Measurements from ENCODE around the gene VAPB.

The VAPB gene

GRCh38 chr20:58388882-58389323, at the start of gene VAPB:
TSS of gene VAPB (plus strand) at chr20:58389229. CDS start at chr20:58389460, 231 bp downstream.
- H3K9me3 Mint-ChIP-seq = no peaks in the 10 kb centered on the region
- peak within 1 kb of the TSS; percentile 94 for H3K27ac Mint-ChIP-seq (ENCODE audit: low read depth)
- DNase-seq (ENCODE audit: low spot score in 2 of 2) (peak; percentile 97), ATAC-seq (replicated peaks; ENCODE audit: extremely low read depth, poor library complexity, severe bottlenecking) (peak; percentile 98)
- peak within 1 kb of the TSS; percentile 86 for H3K4me3 Mint-ChIP-seq
- H3K36me3 Mint-ChIP-seq (ENCODE audit: insufficient read depth) = peaks cover 13% of the 10 kb centered on the region
- peaks cover 16% of the 10 kb centered on the region for H3K27me3 Mint-ChIP-seq
- H3K4me1 Mint-ChIP-seq = peaks cover 43% of the 10 kb centered on the region

GRCh38 chr20:58339741-58340140, 49.3 kb upstream of the VAPB start:
- peaks cover 24% of the 10 kb centered on the region for H3K36me3 Mint-ChIP-seq (ENCODE audit: insufficient read depth)
- H3K4me3 Mint-ChIP-seq = no peak overlapping the region
- no peaks in the 10 kb centered on the region for H3K27me3 Mint-ChIP-seq
- no peak for DNase-seq (ENCODE audit: low spot score in 2 of 2)
- no peak overlapping the region for H3K27ac Mint-ChIP-seq (ENCODE audit: low read depth)
- H3K9me3 Mint-ChIP-seq = peaks cover 9% of the 10 kb centered on the region
- ATAC-seq (replicated peaks; ENCODE audit: extremely low read depth, poor library complexity, severe bottlenecking) = no peak
- H3K4me1 Mint-ChIP-seq = peaks cover 44% of the 10 kb centered on the region

- Mint-ChIP-seq H3K36me3 (ENCODE audit: insufficient read depth) (peaks cover 28% of the 10 kb centered on the region), H3K4me1 (peaks cover 44% of the 10 kb centered on the region), H3K4me3 (no peak overlapping the region), H3K27me3 (no peaks in the 10 kb centered on the region), H3K9me3 (peaks cover 9% of the 10 kb centered on the region), H3K27ac (ENCODE audit: low read depth) (peak overlapping the region; percentile 90)
- DNase-seq (ENCODE audit: low spot score in 2 of 2) (no peak), ATAC-seq (replicated peaks; ENCODE audit: extremely low read depth, poor library complexity, severe bottlenecking) (no peak)
Observed at GRCh38 chr20:58340151-58340550, 48.9 kb upstream of the VAPB start.

DNA sequence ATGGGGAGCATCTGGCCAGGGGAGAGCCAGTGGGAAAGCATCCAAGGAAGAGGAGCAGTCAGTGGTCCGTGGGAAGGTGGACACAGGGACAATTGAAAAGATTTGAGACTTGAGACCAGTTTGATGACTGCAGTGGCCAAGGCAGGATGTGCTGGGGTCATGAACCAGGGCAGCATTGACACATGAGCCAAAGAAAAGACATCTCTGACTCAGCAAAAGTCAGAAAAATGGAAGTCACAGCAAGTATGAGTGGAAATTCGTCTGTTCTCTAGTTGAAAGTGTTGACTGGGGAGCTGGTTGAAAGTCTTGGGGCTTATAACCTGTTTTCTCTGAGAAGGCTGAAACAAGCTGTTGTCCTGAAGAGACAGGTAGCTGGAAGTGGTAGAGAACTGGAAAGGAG, 48.2 kb upstream of the VAPB start:
- peaks cover 45% of the 10 kb centered on the region for H3K4me1 Mint-ChIP-seq
- peak overlapping the region; percentile 6 for H3K4me3 Mint-ChIP-seq
- H3K36me3 Mint-ChIP-seq (ENCODE audit: insufficient read depth) = peaks cover 32% of the 10 kb centered on the region
- H3K27me3 Mint-ChIP-seq = no peaks in the 10 kb centered on the region
- DNase-seq (ENCODE audit: low spot score in 2 of 2) (no peak), ATAC-seq (replicated peaks; ENCODE audit: extremely low read depth, poor library complexity, severe bottlenecking) (no peak)
- H3K9me3 Mint-ChIP-seq = peaks cover 9% of the 10 kb centered on the region
- peak overlapping the region; percentile 90 for H3K27ac Mint-ChIP-seq (ENCODE audit: low read depth)

DNA sequence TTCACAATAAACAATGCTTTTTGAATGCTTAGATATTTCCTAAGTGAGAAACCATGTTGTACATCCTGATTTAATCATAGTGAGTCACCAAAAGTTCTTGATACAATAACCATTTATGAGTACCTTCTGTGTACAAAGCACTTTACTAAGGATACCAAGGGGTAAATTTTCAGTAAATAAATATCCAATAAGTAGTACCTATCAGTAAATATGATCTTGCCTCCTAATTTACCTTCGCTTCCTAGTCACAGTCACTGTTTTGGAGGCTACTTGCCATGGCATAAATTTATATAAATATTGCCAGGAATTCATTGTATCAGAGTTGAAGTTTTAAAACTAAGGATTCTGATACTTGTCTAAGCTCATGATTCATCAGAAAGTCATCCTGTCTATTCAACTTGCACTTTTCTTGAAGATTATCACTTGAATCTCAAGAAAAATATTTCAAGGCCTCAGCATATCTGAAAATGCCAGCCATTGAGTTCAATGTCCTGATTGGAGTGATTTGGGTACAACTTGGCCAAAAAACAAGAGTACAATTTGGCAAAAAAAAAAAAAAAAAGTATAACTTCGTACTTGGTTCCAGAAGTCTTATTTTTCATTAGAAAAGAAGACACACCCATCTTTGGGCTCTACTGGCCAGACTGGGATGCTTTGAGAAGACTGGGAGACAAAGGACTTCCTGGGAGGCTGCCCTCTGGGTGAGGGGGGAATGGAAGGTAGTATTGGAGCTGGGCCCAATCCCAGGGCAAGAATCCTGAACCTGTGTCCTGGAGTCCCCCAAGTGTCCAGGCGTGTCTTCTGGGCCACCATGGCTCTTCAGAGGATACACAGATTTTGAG, 46.7 kb upstream of the VAPB start:
- DNase-seq (ENCODE audit: low spot score in 2 of 2) (no peak), ATAC-seq (replicated peaks; ENCODE audit: extremely low read depth, poor library complexity, severe bottlenecking) (no peak)
- peak overlapping the region; percentile 73 for H3K27ac Mint-ChIP-seq (ENCODE audit: low read depth)
- peaks cover 36% of the 10 kb centered on the region for H3K36me3 Mint-ChIP-seq (ENCODE audit: insufficient read depth)
- peaks cover 9% of the 10 kb centered on the region for H3K9me3 Mint-ChIP-seq
- no peaks in the 10 kb centered on the region for H3K27me3 Mint-ChIP-seq
- peaks cover 47% of the 10 kb centered on the region for H3K4me1 Mint-ChIP-seq
- no peak overlapping the region for H3K4me3 Mint-ChIP-seq

DNA sequence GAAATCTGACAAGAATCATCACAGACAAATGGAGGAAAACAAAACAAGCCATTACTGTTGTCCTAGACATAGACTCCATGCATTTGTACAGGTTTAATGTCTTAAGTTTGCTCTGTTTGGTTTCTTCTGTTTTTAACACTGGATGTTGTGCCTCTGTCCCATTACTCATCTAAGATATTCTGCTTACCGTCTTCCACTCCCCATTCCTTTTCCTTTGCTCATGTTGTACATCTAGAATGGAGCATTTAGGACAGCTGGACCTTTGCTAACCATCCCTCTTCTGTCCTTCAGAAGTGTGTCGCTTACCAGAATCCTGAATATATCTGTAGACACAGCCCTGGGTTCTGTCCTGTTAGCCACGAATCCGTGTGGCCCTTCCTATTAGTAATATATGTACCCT, 44.3 kb upstream of the VAPB start:
- peaks cover 36% of the 10 kb centered on the region for H3K36me3 Mint-ChIP-seq (ENCODE audit: insufficient read depth)

GRCh38 chr20:58349570-58349969, 39.5 kb upstream of the VAPB start:
- DNase-seq (ENCODE audit: low spot score in 2 of 2) (no peak), ATAC-seq (replicated peaks; ENCODE audit: extremely low read depth, poor library complexity, severe bottlenecking) (no peak)
- Mint-ChIP-seq H3K27ac (ENCODE audit: low read depth) (no peak overlapping the region), H3K4me3 (no peak overlapping the region), H3K9me3 (no peaks in the 10 kb centered on the region), H3K4me1 (peaks cover 10% of the 10 kb centered on the region), H3K27me3 (no peaks in the 10 kb centered on the region), H3K36me3 (ENCODE audit: insufficient read depth) (peaks cover 34% of the 10 kb centered on the region)

More for the DNA sequence above, 44.3 kb upstream of the VAPB start:
- peaks cover 9% of the 10 kb centered on the region for H3K9me3 Mint-ChIP-seq
- DNase-seq (ENCODE audit: low spot score in 2 of 2) = no peak
- H3K4me1 Mint-ChIP-seq = peaks cover 29% of the 10 kb centered on the region
- no peak for ATAC-seq (replicated peaks; ENCODE audit: extremely low read depth, poor library complexity, severe bottlenecking)
- H3K27me3 Mint-ChIP-seq = no peaks in the 10 kb centered on the region
- no peak overlapping the region for H3K4me3 Mint-ChIP-seq
- H3K27ac Mint-ChIP-seq (ENCODE audit: low read depth) = no peak overlapping the region

DNA sequence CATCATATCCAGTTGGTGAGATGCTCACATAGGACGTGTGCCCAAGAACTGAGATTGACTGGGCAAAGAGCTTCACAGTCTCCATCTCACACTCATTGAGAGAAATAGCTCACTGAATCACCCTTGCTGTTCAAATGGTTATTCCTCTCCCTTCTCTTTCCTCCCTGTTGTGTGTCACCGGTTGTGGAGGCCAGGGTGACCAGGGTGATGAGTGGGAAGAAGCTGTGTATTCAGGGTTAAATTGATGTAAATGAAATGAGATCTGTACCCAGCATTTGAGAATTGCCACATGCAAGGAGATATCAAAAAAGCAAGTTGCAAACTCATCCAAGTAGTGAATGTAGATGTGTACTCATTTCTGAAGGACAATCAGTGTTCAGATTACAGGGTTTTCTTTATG, 36.6 kb upstream of the VAPB start:
- no peaks in the 10 kb centered on the region for H3K4me1 Mint-ChIP-seq
- H3K27ac Mint-ChIP-seq (ENCODE audit: low read depth) = no peak overlapping the region
- peaks cover 38% of the 10 kb centered on the region for H3K36me3 Mint-ChIP-seq (ENCODE audit: insufficient read depth)
- ATAC-seq (replicated peaks; ENCODE audit: extremely low read depth, poor library complexity, severe bottlenecking) = no peak
- no peak for DNase-seq (ENCODE audit: low spot score in 2 of 2)
- H3K9me3 Mint-ChIP-seq = no peaks in the 10 kb centered on the region
- H3K27me3 Mint-ChIP-seq = no peaks in the 10 kb centered on the region
- H3K4me3 Mint-ChIP-seq = no peak overlapping the region

GRCh38 chr20:58359441-58359840, 29.6 kb upstream of the VAPB start:
- Mint-ChIP-seq H3K4me1 (no peaks in the 10 kb centered on the region), H3K27me3 (no peaks in the 10 kb centered on the region), H3K27ac (ENCODE audit: low read depth) (no peak overlapping the region), H3K9me3 (no peaks in the 10 kb centered on the region), H3K36me3 (ENCODE audit: insufficient read depth) (peaks cover 52% of the 10 kb centered on the region), H3K4me3 (no peak overlapping the region)
- no peak for DNase-seq (ENCODE audit: low spot score in 2 of 2)
- ATAC-seq (replicated peaks; ENCODE audit: extremely low read depth, poor library complexity, severe bottlenecking) = no peak

DNA sequence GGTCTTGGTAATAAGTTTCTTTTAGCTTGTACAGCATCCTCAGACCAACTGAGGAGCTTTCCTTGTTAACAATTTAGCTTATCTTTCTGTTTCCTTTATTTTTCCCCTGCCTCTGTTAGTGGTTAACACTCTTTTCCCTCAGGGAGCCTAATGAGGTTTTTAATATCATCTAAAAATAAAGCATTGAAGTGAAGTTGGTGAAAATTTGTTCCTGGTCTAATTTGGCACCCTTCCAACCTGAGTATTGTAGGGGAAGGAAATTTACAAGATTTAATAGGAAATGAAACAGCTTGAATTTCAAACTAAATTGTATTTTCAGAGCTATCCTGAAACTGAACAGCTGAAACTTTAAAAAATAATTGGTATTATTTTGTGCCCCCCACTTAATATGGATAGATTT, 28.1 kb upstream of the VAPB start:
- H3K4me1 Mint-ChIP-seq = no peaks in the 10 kb centered on the region
- no peak overlapping the region for H3K4me3 Mint-ChIP-seq
- no peaks in the 10 kb centered on the region for H3K27me3 Mint-ChIP-seq
- H3K36me3 Mint-ChIP-seq (ENCODE audit: insufficient read depth) = peaks cover 44% of the 10 kb centered on the region
- DNase-seq (ENCODE audit: low spot score in 2 of 2) (no peak), ATAC-seq (replicated peaks; ENCODE audit: extremely low read depth, poor library complexity, severe bottlenecking) (no peak)
- no peaks in the 10 kb centered on the region for H3K9me3 Mint-ChIP-seq
- no peak overlapping the region for H3K27ac Mint-ChIP-seq (ENCODE audit: low read depth)

DNA sequence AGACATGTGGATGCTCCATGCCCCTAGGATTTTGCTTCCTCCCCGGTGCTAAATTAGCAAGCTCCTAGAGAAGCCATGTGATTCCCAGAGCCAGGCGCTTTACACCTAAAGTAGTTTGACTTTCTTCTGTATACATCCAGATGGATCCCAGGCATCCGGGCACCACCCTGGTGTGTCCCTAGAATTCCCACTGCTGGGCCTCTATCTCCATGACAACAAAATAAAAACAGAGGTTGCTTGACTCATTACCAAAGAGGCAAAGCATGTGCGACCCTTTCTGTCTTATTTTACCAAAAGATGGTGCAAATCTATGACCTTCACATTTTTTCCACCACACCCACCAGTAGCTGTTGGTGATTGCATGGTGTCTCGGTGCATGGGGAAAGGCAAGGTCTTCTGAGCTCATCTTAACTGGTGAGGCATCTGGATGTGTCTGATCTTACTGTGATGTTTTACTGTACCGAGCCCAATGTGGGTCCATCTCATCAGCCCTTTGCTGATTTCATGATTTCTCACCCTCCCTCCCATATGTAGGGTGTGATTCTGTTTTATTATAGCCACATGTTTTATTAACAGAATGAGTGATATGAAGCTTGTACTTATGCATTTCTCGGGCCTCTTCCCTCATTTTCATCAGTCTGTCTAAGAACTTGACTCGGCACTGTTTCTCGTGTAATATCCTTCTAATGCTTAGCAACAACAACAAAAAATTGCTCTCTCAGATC, 27.4 kb upstream of the VAPB start:
- no peak overlapping the region for H3K27ac Mint-ChIP-seq (ENCODE audit: low read depth)
- H3K9me3 Mint-ChIP-seq = no peaks in the 10 kb centered on the region
- ATAC-seq (replicated peaks; ENCODE audit: extremely low read depth, poor library complexity, severe bottlenecking) (no peak), DNase-seq (ENCODE audit: low spot score in 2 of 2) (no peak)
- H3K27me3 Mint-ChIP-seq = no peaks in the 10 kb centered on the region
- no peak overlapping the region for H3K4me3 Mint-ChIP-seq
- H3K4me1 Mint-ChIP-seq = no peaks in the 10 kb centered on the region
- peaks cover 43% of the 10 kb centered on the region for H3K36me3 Mint-ChIP-seq (ENCODE audit: insufficient read depth)

GRCh38 chr20:58362206-58362516, 26.9 kb upstream of the VAPB start:
- Mint-ChIP-seq H3K9me3 (no peaks in the 10 kb centered on the region), H3K4me1 (no peaks in the 10 kb centered on the region), H3K27me3 (no peaks in the 10 kb centered on the region), H3K27ac (ENCODE audit: low read depth) (no peak overlapping the region), H3K36me3 (ENCODE audit: insufficient read depth) (peaks cover 38% of the 10 kb centered on the region), H3K4me3 (no peak overlapping the region)
- ATAC-seq (replicated peaks; ENCODE audit: extremely low read depth, poor library complexity, severe bottlenecking) (no peak), DNase-seq (ENCODE audit: low spot score in 2 of 2) (no peak)

GRCh38 chr20:58362970-58363369, 26.1 kb upstream of the VAPB start:
- DNase-seq (ENCODE audit: low spot score in 2 of 2) = no peak
- H3K27me3 Mint-ChIP-seq = no peaks in the 10 kb centered on the region
- no peak overlapping the region for H3K27ac Mint-ChIP-seq (ENCODE audit: low read depth)
- no peak for ATAC-seq (replicated peaks; ENCODE audit: extremely low read depth, poor library complexity, severe bottlenecking)
- peaks cover 31% of the 10 kb centered on the region for H3K36me3 Mint-ChIP-seq (ENCODE audit: insufficient read depth)
- H3K9me3 Mint-ChIP-seq = no peaks in the 10 kb centered on the region
- no peaks in the 10 kb centered on the region for H3K4me1 Mint-ChIP-seq
- no peak overlapping the region for H3K4me3 Mint-ChIP-seq
